ENCODE data around the gene TLE1.
"Not testable (repeated sequence)": the region's sequence is repeated elsewhere in the genome, so short reads cannot be mapped to it uniquely, and the experiment has no call there.

The TLE1 gene

GRCh38 chr9:81652058-81652687 is 37.2 kb downstream of the TLE1 start:
- DNase-seq (ENCODE audit: low read depth in 3 of 3), result no peak

GRCh38 chr9:81650586-81651515 is 38.5 kb downstream of the TLE1 start:
- DNase-seq (ENCODE audit: low read depth in 3 of 3), result no peak

- DNase-seq (ENCODE audit: low read depth in 3 of 3), result no peak
These were observed 39.7 kb downstream of the TLE1 start for GRCh38 chr9:81649475-81650240.

- no peak for DNase-seq (ENCODE audit: low read depth in 3 of 3)
These were observed 40.5 kb downstream of the TLE1 start for GRCh38 chr9:81648891-81649290.

GRCh38 chr9:81646337-81646736 is 43.0 kb downstream of the TLE1 start:
- DNase-seq (ENCODE audit: low read depth in 3 of 3), result no peak

- DNase-seq (ENCODE audit: low read depth in 3 of 3), result not testable (repeated sequence)
These were observed 44.8 kb downstream of the TLE1 start for GRCh38 chr9:81644513-81644912.

- DNase-seq (ENCODE audit: low read depth in 3 of 3), result no peak
These were observed 52.1 kb downstream of the TLE1 start for GRCh38 chr9:81637276-81637675.

GRCh38 chr9:81636255-81636599 is 53.1 kb downstream of the TLE1 start:
- DNase-seq (ENCODE audit: low read depth in 3 of 3), result no peak

GRCh38 chr9:81635521-81636254 is 53.7 kb downstream of the TLE1 start:
- no peak for DNase-seq (ENCODE audit: low read depth in 3 of 3)

- DNase-seq (ENCODE audit: low read depth in 3 of 3), result no peak
These were observed 54.3 kb downstream of the TLE1 start for GRCh38 chr9:81634915-81635516.

- DNase-seq (ENCODE audit: low read depth in 3 of 3), result no peak
These were observed 55.1 kb downstream of the TLE1 start for GRCh38 chr9:81633952-81634854.

GRCh38 chr9:81632599-81632998 is 56.7 kb downstream of the TLE1 start:
- DNase-seq (ENCODE audit: low read depth in 3 of 3), result no peak

GRCh38 chr9:81631218-81631745 is 58.1 kb downstream of the TLE1 start:
- DNase-seq (ENCODE audit: low read depth in 3 of 3), result no peak

- no peak for DNase-seq (ENCODE audit: low read depth in 3 of 3)
These were observed 59.9 kb downstream of the TLE1 start for GRCh38 chr9:81629440-81629839.

- no peak for DNase-seq (ENCODE audit: low read depth in 3 of 3)
These were observed 60.5 kb downstream of the TLE1 start for GRCh38 chr9:81628897-81629296.

- no peak for DNase-seq (ENCODE audit: low read depth in 3 of 3)
These were observed 61.9 kb downstream of the TLE1 start for GRCh38 chr9:81627481-81627880.

GRCh38 chr9:81626511-81626910 is 62.8 kb downstream of the TLE1 start:
- DNase-seq (ENCODE audit: low read depth in 3 of 3), result no peak

- no peak for DNase-seq (ENCODE audit: low read depth in 3 of 3)
These were observed 63.4 kb downstream of the TLE1 start for GRCh38 chr9:81625969-81626368.

- no peak for DNase-seq (ENCODE audit: low read depth in 3 of 3)
These were observed 65.6 kb downstream of the TLE1 start for GRCh38 chr9:81623778-81624177.
